ENCODE data around the gene OR4N2. TPM values are rescaled to one million over a fixed set of nuclear protein-coding genes. Genes with fewer than 3 reads are reported as not detected.
"Not testable (repeated sequence)": the region's sequence is repeated elsewhere in the genome, so short reads cannot be mapped to it uniquely, and the experiment has no call there.

The OR4N2 gene
- polyA plus RNA-seq (2012; rRNA removed), result not detected in 2 replicates
- polyA plus RNA-seq (2012; cell fraction: cytosol; rRNA removed), result not detected in 2 replicates
- not detected in 2 replicates for polyA plus RNA-seq (2012; cell fraction: nucleus; rRNA removed)

GRCh38 chr14:19803470-19803869, at the start of gene OR4N2:
OR4N2 (plus strand) TSS chr14:19803770; CDS start chr14:19827449, 23,679 bp downstream.
- H3K27me3 ChIP-seq (ENCODE audit: insufficient read depth); H3K36me3 ChIP-seq (replicated peaks in 1 of 2; ENCODE audit: control insufficient read depth in 1 of 2, insufficient read depth in 2 of 2, low read length in 1 of 2); H4K20me1 ChIP-seq (ENCODE audit: insufficient read depth); H3K4me2 ChIP-seq; DNase-seq; H3K9me3 ChIP-seq; H2AFZ ChIP-seq (ENCODE audit: low read depth); H3K9me2 ChIP-seq; H3F3A ChIP-seq (replicated peaks; ENCODE audit: insufficient read depth); CTCF ChIA-PET; H3K9ac ChIP-seq; POLR2A ChIA-PET; H3K27ac ChIP-seq (ENCODE audit: low read depth in 2 of 2, low read length in 1 of 2); H3K4me3 ChIP-seq (ENCODE audit: low read depth in 2 of 2, low read length in 1 of 2); H3K79me2 ChIP-seq (ENCODE audit: insufficient read depth); H3K4me1 ChIP-seq (ENCODE audit: control insufficient read depth in 1 of 2, insufficient read depth in 2 of 2, low read depth in 1 of 2, low read length in 1 of 2): not testable (repeated sequence)
- 8% methylated on average over 1 of the region's 1 CpG for WGBS (ENCODE audit: low lambda C conversion rate)

GRCh38 chr14:19754172-19754571, 49.4 kb upstream of the OR4N2 start:
- H3K9me3 ChIP-seq, result no peaks in the 10 kb centered on the region
- DNase-seq, result no peak
- ChIA-PET CTCF (no interaction called here), POLR2A (no interaction called here)
- H3F3A ChIP-seq (replicated peaks; ENCODE audit: insufficient read depth), result no peaks in the 10 kb centered on the region
- no peaks in the 10 kb centered on the region; the same call in 1 of the 2 replicates for H3K9me2 ChIP-seq
- no peaks in the 10 kb centered on the region for H3K79me2 ChIP-seq (ENCODE audit: insufficient read depth)
- TF ChIP-seq EP300 (IDR thresholded peaks at IDR 0.05; ENCODE audit: borderline replicate concordance in 1 of 2, low read depth in 1 of 2, low read length in 1 of 2) (no peak), PBX3 (IDR thresholded peaks at IDR 0.05) (no peak), NRF1 (IDR thresholded peaks at IDR 0.05; ENCODE audit: low read depth, low read length) (no peak), CTCF (IDR thresholded peaks at IDR 0.05) (no peak), YY1 (IDR thresholded peaks at IDR 0.05; ENCODE audit: low read depth) (no peak), FOXM1 (IDR thresholded peaks at IDR 0.05; ENCODE audit: low read depth) (no peak), USF2 (IDR thresholded peaks at IDR 0.05; ENCODE audit: borderline replicate concordance, low read depth, low read length) (no peak), SMC3 (IDR thresholded peaks at IDR 0.05; ENCODE audit: low read depth, low read length) (no peak), MEF2A (IDR thresholded peaks at IDR 0.05; ENCODE audit: borderline replicate concordance, low read depth) (no peak), REST (IDR thresholded peaks at IDR 0.05; ENCODE audit: low read depth, low read length) (no peak), RAD21 (IDR thresholded peaks at IDR 0.05; ENCODE audit: low read length) (no peak)
- no peaks in the 10 kb centered on the region for H4K20me1 ChIP-seq (ENCODE audit: insufficient read depth)
- 4% methylated on average over 2 of the region's 2 CpGs for WGBS (ENCODE audit: low lambda C conversion rate)
- H3K4me3 ChIP-seq (ENCODE audit: low read depth in 2 of 2, low read length in 1 of 2), result no peak overlapping the region
- no peak overlapping the region for H3K27ac ChIP-seq (ENCODE audit: low read depth in 2 of 2, low read length in 1 of 2)
- no peaks in the 10 kb centered on the region for H3K27me3 ChIP-seq (ENCODE audit: insufficient read depth)
- H3K4me2 ChIP-seq, result no peak overlapping the region
- H3K4me1 ChIP-seq (ENCODE audit: control insufficient read depth in 1 of 2, insufficient read depth in 2 of 2, low read depth in 1 of 2, low read length in 1 of 2), result no peaks in the 10 kb centered on the region
- H3K9ac ChIP-seq, result no peak overlapping the region
- H3K36me3 ChIP-seq (replicated peaks in 1 of 2; ENCODE audit: control insufficient read depth in 1 of 2, insufficient read depth in 2 of 2, low read length in 1 of 2), result no peaks in the 10 kb centered on the region
- H2AFZ ChIP-seq (ENCODE audit: low read depth), result no peak overlapping the region

- H3K27ac ChIP-seq (ENCODE audit: low read depth in 2 of 2, low read length in 1 of 2); POLR2A ChIA-PET; H3K27me3 ChIP-seq (ENCODE audit: insufficient read depth); CTCF ChIA-PET; DNase-seq; H4K20me1 ChIP-seq (ENCODE audit: insufficient read depth); H3K36me3 ChIP-seq (replicated peaks in 1 of 2; ENCODE audit: control insufficient read depth in 1 of 2, insufficient read depth in 2 of 2, low read length in 1 of 2); H2AFZ ChIP-seq (ENCODE audit: low read depth); H3K9me2 ChIP-seq; H3K4me1 ChIP-seq (ENCODE audit: control insufficient read depth in 1 of 2, insufficient read depth in 2 of 2, low read depth in 1 of 2, low read length in 1 of 2); H3K9me3 ChIP-seq; H3F3A ChIP-seq (replicated peaks; ENCODE audit: insufficient read depth); H3K79me2 ChIP-seq (ENCODE audit: insufficient read depth); H3K4me3 ChIP-seq (ENCODE audit: low read depth in 2 of 2, low read length in 1 of 2); H3K9ac ChIP-seq; H3K4me2 ChIP-seq: not testable (repeated sequence)
- 5% methylated on average over 3 of the region's 3 CpGs for WGBS (ENCODE audit: low lambda C conversion rate)
Observed at GRCh38 chr14:19771491-19771890, 32.1 kb upstream of the OR4N2 start.
